T-helper 2 cell treated with Interferon-gamma antibody and Interleukin-4, amounts not matched to agents 5 μg/mL and 100 μg/mL, for 36 hours (primary cell): ENCODE data around the gene CATSPER3.
"Not testable (repeated sequence)": the region's sequence is repeated elsewhere in the genome, so short reads cannot be mapped to it uniquely, and the experiment has no call there.

ENCODE experiments used
- DNase-seq: peaks from one replicate; pipeline ENCODE4 v3.0.0; 2021; ENCODE audit warnings: low spot score
- H3K27ac Mint-ChIP-seq: one replicate; pipeline ENCODE4 v1.8.0; 2021; ENCODE audit warnings: mild to moderate bottlenecking, mixed read lengths
- H3K27me3 Mint-ChIP-seq: one replicate; pipeline ENCODE4 v1.8.0; 2021; ENCODE audit warnings: low read depth, mixed read lengths
- H3K36me3 Mint-ChIP-seq: one replicate; pipeline ENCODE4 v1.8.0; 2021; ENCODE audit warnings: low read depth, mixed read lengths
- H3K4me1 Mint-ChIP-seq: one replicate; pipeline ENCODE4 v1.8.0; 2021; ENCODE audit warnings: low read depth, mixed read lengths
- H3K4me3 Mint-ChIP-seq: one replicate; pipeline ENCODE4 v1.8.0; 2022; ENCODE audit warnings: mild to moderate bottlenecking, moderate library complexity, mixed read lengths
- H3K9me3 Mint-ChIP-seq: one replicate; pipeline ENCODE4 v1.8.0; 2021; ENCODE audit warnings: mixed read lengths

The CATSPER3 gene

GRCh38 chr5:134990183-134990582 is 22.5 kb downstream of the CATSPER3 start:
- peaks cover 22% of the 10 kb centered on the region for H3K27me3 Mint-ChIP-seq
- H3K27ac Mint-ChIP-seq, DNase-seq, H3K4me1 Mint-ChIP-seq, H3K36me3 Mint-ChIP-seq, H3K9me3 Mint-ChIP-seq, H3K4me3 Mint-ChIP-seq: not testable (repeated sequence)

GRCh38 chr5:134992148-134992547 is 24.4 kb downstream of the CATSPER3 start:
- Mint-ChIP-seq H3K4me1 (peaks cover 7% of the 10 kb centered on the region), H3K36me3 (no peaks in the 10 kb centered on the region), H3K27ac (no peak overlapping the region), H3K9me3 (no peaks in the 10 kb centered on the region), H3K27me3 (peaks cover 22% of the 10 kb centered on the region), H3K4me3 (no peak overlapping the region)
- DNase-seq = no peak

GRCh38 chr5:134993161-134993560 is 25.5 kb downstream of the CATSPER3 start:
- Mint-ChIP-seq H3K4me1 (peaks cover 7% of the 10 kb centered on the region), H3K27me3 (peaks cover 20% of the 10 kb centered on the region), H3K27ac (no peak overlapping the region), H3K36me3 (no peaks in the 10 kb centered on the region), H3K4me3 (no peak overlapping the region), H3K9me3 (no peaks in the 10 kb centered on the region)
- no peak for DNase-seq

GRCh38 chr5:134994560-134995156 is 27.0 kb downstream of the CATSPER3 start:
- Mint-ChIP-seq H3K4me3 (no peak overlapping the region), H3K27me3 (peaks cover 17% of the 10 kb centered on the region), H3K36me3 (no peaks in the 10 kb centered on the region), H3K9me3 (peaks cover 4% of the 10 kb centered on the region), H3K4me1 (no peaks in the 10 kb centered on the region), H3K27ac (no peak overlapping the region)
- no peak for DNase-seq

GRCh38 chr5:134995850-134996402 is 28.2 kb downstream of the CATSPER3 start:
- DNase-seq = no peak
- Mint-ChIP-seq H3K27ac (no peak overlapping the region), H3K4me1 (no peaks in the 10 kb centered on the region), H3K4me3 (no peak overlapping the region), H3K9me3 (peaks cover 4% of the 10 kb centered on the region), H3K27me3 (peaks cover 19% of the 10 kb centered on the region), H3K36me3 (no peaks in the 10 kb centered on the region)

GRCh38 chr5:134997015-134997414 is 29.3 kb downstream of the CATSPER3 start:
- Mint-ChIP-seq H3K4me1 (no peaks in the 10 kb centered on the region), H3K27ac (no peak overlapping the region), H3K4me3 (no peak overlapping the region), H3K27me3 (peaks cover 16% of the 10 kb centered on the region), H3K9me3 (peaks cover 4% of the 10 kb centered on the region), H3K36me3 (no peaks in the 10 kb centered on the region)
- DNase-seq = no peak

GRCh38 chr5:134998068-134998467 is 30.4 kb downstream of the CATSPER3 start:
- not testable (repeated sequence) for H3K4me1 Mint-ChIP-seq, H3K4me3 Mint-ChIP-seq, H3K9me3 Mint-ChIP-seq, DNase-seq, H3K36me3 Mint-ChIP-seq, H3K27ac Mint-ChIP-seq
- H3K27me3 Mint-ChIP-seq = peaks cover 19% of the 10 kb centered on the region

- no peaks in the 10 kb centered on the region for H3K4me1 Mint-ChIP-seq
- H3K4me3 Mint-ChIP-seq = no peak overlapping the region
- no peak overlapping the region for H3K27ac Mint-ChIP-seq
- DNase-seq = no peak
- H3K27me3 Mint-ChIP-seq = peaks cover 13% of the 10 kb centered on the region
- H3K9me3 Mint-ChIP-seq = peaks cover 2% of the 10 kb centered on the region
- no peaks in the 10 kb centered on the region for H3K36me3 Mint-ChIP-seq
Observed at GRCh38 chr5:135004376-135004775, 36.7 kb downstream of the CATSPER3 start.

- no peaks in the 10 kb centered on the region for H3K9me3 Mint-ChIP-seq
- no peak overlapping the region for H3K4me3 Mint-ChIP-seq
- H3K36me3 Mint-ChIP-seq = no peaks in the 10 kb centered on the region
- peaks cover 10% of the 10 kb centered on the region for H3K27me3 Mint-ChIP-seq
- no peak overlapping the region for H3K27ac Mint-ChIP-seq
- H3K4me1 Mint-ChIP-seq = no peaks in the 10 kb centered on the region
- no peak for DNase-seq
Observed at GRCh38 chr5:135005076-135005475, 37.4 kb downstream of the CATSPER3 start.

GRCh38 chr5:135007305-135007704 is 39.6 kb downstream of the CATSPER3 start:
- no peak for DNase-seq
- Mint-ChIP-seq H3K4me1 (no peaks in the 10 kb centered on the region), H3K27me3 (peaks cover 3% of the 10 kb centered on the region), H3K36me3 (no peaks in the 10 kb centered on the region), H3K9me3 (no peaks in the 10 kb centered on the region), H3K27ac (no peak overlapping the region), H3K4me3 (no peak overlapping the region)

GRCh38 chr5:135007749-135008363 is 40.1 kb downstream of the CATSPER3 start:
- Mint-ChIP-seq H3K4me3 (no peak overlapping the region), H3K4me1 (no peaks in the 10 kb centered on the region), H3K27ac (no peak overlapping the region), H3K9me3 (no peaks in the 10 kb centered on the region), H3K36me3 (no peaks in the 10 kb centered on the region), H3K27me3 (no peaks in the 10 kb centered on the region)
- no peak for DNase-seq

- Mint-ChIP-seq H3K9me3 (no peaks in the 10 kb centered on the region), H3K4me3 (no peak overlapping the region), H3K4me1 (no peaks in the 10 kb centered on the region), H3K36me3 (no peaks in the 10 kb centered on the region), H3K27ac (no peak overlapping the region), H3K27me3 (peaks cover 2% of the 10 kb centered on the region)
- DNase-seq = no peak
Observed at GRCh38 chr5:135008556-135008955, 40.8 kb downstream of the CATSPER3 start.

- no peak overlapping the region for H3K4me3 Mint-ChIP-seq
- H3K27ac Mint-ChIP-seq = no peak overlapping the region
Observed at GRCh38 chr5:135008981-135009735, 41.5 kb downstream of the CATSPER3 start.

GRCh38 chr5:135009736-135010501 is 42.2 kb downstream of the CATSPER3 start:
- peaks cover 3% of the 10 kb centered on the region for H3K27me3 Mint-ChIP-seq
- DNase-seq = no peak
- no peaks in the 10 kb centered on the region for H3K4me1 Mint-ChIP-seq
- no peak overlapping the region for H3K27ac Mint-ChIP-seq
- no peak overlapping the region for H3K4me3 Mint-ChIP-seq
- no peaks in the 10 kb centered on the region for H3K9me3 Mint-ChIP-seq
- no peaks in the 10 kb centered on the region for H3K36me3 Mint-ChIP-seq

More at GRCh38 chr5:135008981-135009735, 41.5 kb downstream of the CATSPER3 start:
- no peak for DNase-seq
- H3K4me1 Mint-ChIP-seq = no peaks in the 10 kb centered on the region
- no peaks in the 10 kb centered on the region for H3K36me3 Mint-ChIP-seq
- no peaks in the 10 kb centered on the region for H3K9me3 Mint-ChIP-seq
- peaks cover 3% of the 10 kb centered on the region for H3K27me3 Mint-ChIP-seq
